ENCODE data around the gene ELFN1. TPM values are rescaled to one million over a fixed set of nuclear protein-coding genes. Genes with fewer than 3 reads are reported as not detected.

The ELFN1 gene
- total and polyA plus RNA-seq, 8 donors = 0.20 to 0.94 (median 0.73) TPM

- Histone ChIP-seq H3K9me3 (no peaks in the 10 kb centered on the region), H3K4me1 (peaks cover 3 to 14% (median 6%) of the 10 kb centered on the region in 3 donors), H3K4me3 (no peak overlapping the region), H3K27ac (no peak overlapping the region), H3K27me3 (peaks cover 0 to 34% (median 5%) of the 10 kb centered on the region in 4 donors), H3K36me3 (no peaks in the 10 kb centered on the region)
- ATAC-seq (peak in 1 of 4 donors; percentile 11), FAIRE-seq (no peak), DNase-seq (peak in 4 of 6 donors; percentile 11 to 78 (median 46))
- no peak for TF ChIP-seq CTCF (IDR thresholded peaks at IDR 0.05)
- intact Hi-C loops (cut with DNase I) = loop anchor here in 1 of 3 donors (10.0 kb wide), 1 partner anchor 546 kb away; no protein-coding TSS in a partner anchor
- 37 to 43% methylated on average over 20 of the region's 20 CpGs for WGBS, 2 donors
These were observed 1.5 kb upstream of the ELFN1 start for GRCh38 chr7:1668396-1669063.

- intact Hi-C loops (cut with DNase I) = loop anchor here in 1 of 3 donors (10.0 kb wide), 1 partner anchor 545 kb away; no protein-coding TSS in a partner anchor
- Histone ChIP-seq H3K27me3 (peaks cover 0 to 27% (median 2%) of the 10 kb centered on the region in 4 donors), H3K9me3 (no peaks in the 10 kb centered on the region), H3K36me3 (no peaks in the 10 kb centered on the region), H3K4me1 (peaks cover 3 to 13% (median 6%) of the 10 kb centered on the region in 3 donors), H3K4me3 (peak overlapping the region in 2 of 4 donors; percentile 32 to 46), H3K27ac (no peak overlapping the region)
- DNase-seq (peak in 3 of 6 donors; percentile 16 to 50 (median 18)), FAIRE-seq (no peak), ATAC-seq (no peak)
- WGBS, 2 donors = 31 to 34% methylated on average over 60 to 62 of the region's 68 CpGs
- TF ChIP-seq CTCF (IDR thresholded peaks at IDR 0.05) = no peak
These were observed 769 bp upstream of the ELFN1 start for GRCh38 chr7:1669064-1669951.

- ATAC-seq = no peak
- Histone ChIP-seq H3K27me3 (peaks cover 0 to 24% (median 1%) of the 10 kb centered on the region in 4 donors), H3K36me3 (no peaks in the 10 kb centered on the region), H3K4me3 (peak overlapping the region in 2 of 4 donors; percentile 32 to 46), H3K9me3 (no peaks in the 10 kb centered on the region), H3K27ac (no peak overlapping the region), H3K4me1 (peaks cover 3 to 6% (median 5%) of the 10 kb centered on the region in 3 donors)
- FAIRE-seq = no peak
- 21 to 25% methylated on average over 26 of the region's 26 CpGs for WGBS, 2 donors
- intact Hi-C loops (cut with DNase I) = no loop called here
- TF ChIP-seq CTCF (IDR thresholded peaks at IDR 0.05) = no peak
- DNase-seq = peak in 2 of 6 donors; percentile 54 to 63
These were observed 967 bp downstream of the ELFN1 start for GRCh38 chr7:1670894-1671593.

GRCh38 chr7:1671594-1672451 lies 1.7 kb downstream of the ELFN1 start:
- WGBS, 2 donors = 61 to 70% methylated on average over 12 to 13 of the region's 13 CpGs
- peaks cover 2 to 5% (median 3%) of the 10 kb centered on the region in 3 donors for H3K4me1 ChIP-seq
- DNase-seq (peak in 2 of 6 donors; percentile 20 to 45), FAIRE-seq (no peak), ATAC-seq (no peak)
- H3K36me3 ChIP-seq = no peaks in the 10 kb centered on the region
- TF ChIP-seq CTCF (IDR thresholded peaks at IDR 0.05) = no peak
- H3K9me3 ChIP-seq = no peaks in the 10 kb centered on the region
- no peak overlapping the region for H3K27ac ChIP-seq
- intact Hi-C loops (cut with DNase I) = no loop called here
- H3K27me3 ChIP-seq = peaks cover 0 to 16% (median 1%) of the 10 kb centered on the region in 4 donors
- no peak overlapping the region for H3K4me3 ChIP-seq
